ES-I3 (cell line): ENCODE measurements around the gene RANBP3.
A peak's percentile ranks its signal among the peaks of the same experiment; 100 is the strongest.

Source experiments
- H3K36me3 ChIP-seq: 2 replicates; pipeline ENCODE4 v1.6.1; 2013; ENCODE audit warnings: mild to moderate bottlenecking, low read length, control low read depth, moderate library complexity; ENCODE audit not compliant: insufficient read depth
- H3K4me1 ChIP-seq: 2 replicates; pipeline ENCODE4 v1.6.1; 2013; ENCODE audit warnings: mild to moderate bottlenecking, control low read depth, low read length; ENCODE audit not compliant: insufficient read depth
- H3K9ac ChIP-seq: 2 replicates; pipeline ENCODE4 v1.6.1; 2013; ENCODE audit warnings: low read depth, mild to moderate bottlenecking, low read length, moderate library complexity
- H3K9me3 ChIP-seq: 2 replicates; pipeline ENCODE4 v1.6.1; 2013; ENCODE audit warnings: mild to moderate bottlenecking, low read length, moderate library complexity; ENCODE audit not compliant: control insufficient read depth, insufficient read depth

RANBP3 gene

DNA sequence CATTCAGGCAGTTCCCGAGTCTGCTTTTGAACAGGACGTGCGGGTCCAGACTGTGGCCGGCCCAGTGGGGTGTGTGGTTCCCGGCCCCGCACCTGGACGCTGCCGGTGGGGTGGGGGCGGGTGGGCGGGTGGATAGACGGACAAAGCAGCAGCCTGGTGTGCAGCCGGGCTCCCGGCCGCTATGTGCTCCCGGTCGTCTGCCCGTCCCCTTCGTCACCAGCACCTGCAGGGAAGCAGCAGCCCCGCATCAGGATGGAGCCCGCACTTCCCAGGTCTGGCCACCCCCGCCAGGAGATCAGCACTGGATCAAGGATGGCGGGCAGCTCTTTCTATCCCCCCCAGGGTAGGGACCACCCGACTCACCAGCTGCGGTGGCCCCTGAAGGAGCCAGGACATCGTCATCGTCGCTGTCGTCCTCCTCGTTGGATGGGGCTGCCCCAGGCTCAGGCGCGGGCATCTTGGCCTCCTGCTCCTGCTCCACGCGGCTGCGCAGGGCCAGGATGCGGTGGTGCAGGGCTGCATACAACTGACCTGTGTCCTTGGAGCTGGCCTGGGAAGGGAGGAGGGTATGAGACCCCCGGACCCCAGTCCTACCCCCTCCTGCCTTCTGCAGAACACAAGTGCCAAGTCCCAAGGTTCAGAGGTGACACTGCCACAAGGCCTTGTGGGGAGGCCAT lies 60.4 kb downstream of the RANBP3 start:
- no peaks in the 10 kb centered on the region for H3K4me1 ChIP-seq
- no peaks in the 10 kb centered on the region for H3K9me3 ChIP-seq
- peaks cover 9% of the 10 kb centered on the region; the same call in 1 of the 2 replicates for H3K36me3 ChIP-seq
- H3K9ac ChIP-seq: no peak overlapping the region

- no peaks in the 10 kb centered on the region for H3K4me1 ChIP-seq
- H3K9me3 ChIP-seq: no peaks in the 10 kb centered on the region
- no peaks in the 10 kb centered on the region for H3K36me3 ChIP-seq
- H3K9ac ChIP-seq: no peak overlapping the region
Observed at GRCh38 chr19:5916181-5916708, 61.7 kb downstream of the RANBP3 start.

- no peaks in the 10 kb centered on the region for H3K36me3 ChIP-seq
- H3K9ac ChIP-seq: no peak overlapping the region
- no peaks in the 10 kb centered on the region for H3K4me1 ChIP-seq
- H3K9me3 ChIP-seq: no peaks in the 10 kb centered on the region
Observed at GRCh38 chr19:5915782-5916165, 62.2 kb downstream of the RANBP3 start.

- Histone ChIP-seq H3K4me1 (no peaks in the 10 kb centered on the region), H3K9me3 (no peaks in the 10 kb centered on the region), H3K9ac (no peak overlapping the region), H3K36me3 (no peaks in the 10 kb centered on the region)
Observed at GRCh38 chr19:5914946-5915781, 62.8 kb downstream of the RANBP3 start.

DNA sequence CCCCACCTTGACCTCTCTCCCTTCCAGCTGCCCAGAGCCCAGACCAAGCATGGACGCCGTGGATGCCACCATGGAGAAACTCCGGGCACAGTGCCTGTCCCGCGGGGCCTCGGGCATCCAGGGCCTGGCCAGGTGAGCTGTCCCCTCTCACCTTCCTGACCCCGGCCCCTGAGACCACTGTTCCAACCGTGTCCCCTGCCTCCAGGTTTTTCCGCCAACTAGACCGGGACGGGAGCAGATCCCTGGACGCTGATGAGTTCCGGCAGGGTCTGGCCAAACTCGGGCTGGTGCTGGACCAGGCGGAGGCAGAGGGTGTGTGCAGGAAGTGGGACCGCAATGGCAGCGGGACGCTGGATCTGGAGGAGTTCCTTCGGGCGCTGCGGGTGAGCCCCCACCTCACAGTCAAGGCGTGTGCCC lies 63.6 kb downstream of the RANBP3 start:
- Histone ChIP-seq H3K9me3 (no peaks in the 10 kb centered on the region), H3K36me3 (no peaks in the 10 kb centered on the region), H3K4me1 (no peaks in the 10 kb centered on the region), H3K9ac (no peak overlapping the region)

DNA sequence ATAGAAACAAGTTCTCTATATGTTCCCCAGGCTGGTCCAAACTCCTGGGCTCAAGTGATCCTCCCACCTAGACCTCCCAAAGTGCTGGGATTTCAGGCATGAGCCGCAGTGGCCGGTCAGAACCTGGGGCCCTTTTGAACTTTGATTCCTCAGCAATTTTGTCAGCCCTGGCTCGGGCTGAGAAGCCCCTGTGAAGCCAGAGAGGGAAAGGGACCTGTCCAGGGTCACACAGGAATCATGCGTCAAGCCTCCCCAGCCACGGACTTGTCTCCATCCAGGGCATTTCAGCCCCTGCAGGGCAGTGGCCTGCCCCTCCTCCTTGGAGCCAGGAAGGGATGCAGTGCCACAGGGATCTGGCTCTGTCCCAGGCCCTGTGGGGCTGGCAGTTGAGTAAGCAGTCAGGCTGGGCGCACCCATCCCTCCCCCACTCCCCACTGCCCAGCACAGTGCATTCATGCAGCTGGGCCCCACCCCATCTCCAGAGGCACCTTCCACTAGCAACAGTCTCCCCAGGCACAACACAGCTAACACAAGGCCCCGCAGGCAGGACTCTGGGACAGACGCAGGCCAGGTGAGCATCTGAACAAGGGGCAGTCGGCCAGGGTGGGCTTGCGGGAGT lies 64.1 kb downstream of the RANBP3 start, which contains the start of gene CAPS:
Gene CAPS (plus strand): TSS at position 516 of the 619 bp plus-strand sequence. CDS start 153 bp downstream, outside the sequence.
- Histone ChIP-seq H3K36me3 (no peaks in the 10 kb centered on the region), H3K9ac (no peak within 1 kb of the TSS)

GRCh38 chr19:5911366-5911765 lies 66.6 kb downstream of the RANBP3 start:
- no peaks in the 10 kb centered on the region for H3K36me3 ChIP-seq
- no peaks in the 10 kb centered on the region for H3K4me1 ChIP-seq
- no peaks in the 10 kb centered on the region for H3K9me3 ChIP-seq
- no peak overlapping the region for H3K9ac ChIP-seq

More for the DNA sequence above, 64.1 kb downstream of the RANBP3 start, which contains the start of gene CAPS:
- H3K4me1 ChIP-seq: no peaks in the 10 kb centered on the region
- no peaks in the 10 kb centered on the region for H3K9me3 ChIP-seq

DNA sequence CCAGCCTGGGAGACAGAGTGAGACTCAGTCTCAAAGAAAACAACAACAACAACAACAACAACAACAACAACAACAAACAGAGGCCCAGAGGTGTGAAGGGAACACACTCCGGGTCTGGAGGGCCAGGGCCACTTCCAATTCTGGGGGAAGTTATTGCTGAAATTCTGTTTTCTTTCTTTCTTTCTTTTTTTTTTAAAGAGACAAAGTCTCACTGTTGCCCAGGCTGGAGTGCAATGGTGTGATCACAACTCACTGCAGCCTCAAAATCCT lies 67.4 kb downstream of the RANBP3 start:
- H3K9ac ChIP-seq: no peak overlapping the region
- H3K4me1 ChIP-seq: no peaks in the 10 kb centered on the region
- H3K36me3 ChIP-seq: no peaks in the 10 kb centered on the region
- no peaks in the 10 kb centered on the region for H3K9me3 ChIP-seq

DNA sequence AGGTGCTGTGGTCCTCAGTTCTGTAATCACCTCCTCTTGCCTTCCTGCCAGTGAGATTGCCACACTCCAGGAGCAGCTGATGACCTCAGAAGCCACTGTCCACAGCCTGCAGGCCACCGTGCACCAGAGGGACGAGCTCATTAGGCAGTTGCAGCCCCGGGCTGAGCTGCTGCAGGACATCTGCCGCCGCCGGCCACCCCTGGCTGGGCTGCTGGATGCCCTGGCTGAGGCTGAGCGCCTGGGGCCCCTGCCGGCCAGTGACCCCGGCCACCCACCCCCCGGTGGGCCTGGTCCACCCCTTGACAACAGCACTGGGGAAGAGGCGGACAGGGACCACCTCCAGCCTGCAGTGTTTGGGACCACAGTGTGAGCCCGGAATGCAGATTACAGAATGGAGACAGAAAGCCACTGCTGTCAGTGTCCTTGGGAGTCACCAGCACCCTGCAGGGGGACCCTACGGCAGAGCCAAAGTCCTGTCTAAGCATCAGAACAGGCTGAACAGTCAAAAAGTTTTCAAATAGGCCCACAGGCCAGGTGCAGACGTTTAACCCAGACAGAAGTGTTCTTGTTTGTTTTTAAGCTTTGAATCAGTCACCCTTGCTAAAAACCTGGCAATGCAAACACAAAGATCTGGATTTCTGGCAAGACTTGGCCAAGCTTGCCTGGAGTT lies 69.0 kb downstream of the RANBP3 start:
- H3K4me1 ChIP-seq: no peaks in the 10 kb centered on the region
- H3K36me3 ChIP-seq: no peaks in the 10 kb centered on the region
- no peak overlapping the region for H3K9ac ChIP-seq
- no peaks in the 10 kb centered on the region for H3K9me3 ChIP-seq

DNA sequence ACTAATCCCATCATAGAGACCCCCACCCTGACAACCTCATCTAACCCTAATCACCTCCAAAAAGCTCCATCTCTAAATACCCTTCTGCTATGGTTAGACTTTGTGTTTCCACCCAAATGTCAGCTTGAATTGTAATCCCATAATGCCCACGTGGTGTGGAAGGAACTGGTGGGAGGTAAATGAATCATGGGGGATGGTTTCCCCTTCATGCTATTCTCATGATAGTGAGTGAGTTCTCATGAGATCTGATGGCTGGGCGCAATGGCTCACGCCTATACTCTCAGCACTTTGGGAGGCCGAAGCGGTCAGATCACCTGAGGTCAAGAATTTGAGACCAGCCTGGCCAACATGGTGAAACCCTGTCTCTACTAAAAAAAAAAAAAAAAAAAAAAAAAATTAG lies 70.7 kb downstream of the RANBP3 start:
- no peaks in the 10 kb centered on the region for H3K4me1 ChIP-seq
- H3K36me3 ChIP-seq: no peaks in the 10 kb centered on the region
- no peak overlapping the region for H3K9ac ChIP-seq
- no peaks in the 10 kb centered on the region for H3K9me3 ChIP-seq

DNA sequence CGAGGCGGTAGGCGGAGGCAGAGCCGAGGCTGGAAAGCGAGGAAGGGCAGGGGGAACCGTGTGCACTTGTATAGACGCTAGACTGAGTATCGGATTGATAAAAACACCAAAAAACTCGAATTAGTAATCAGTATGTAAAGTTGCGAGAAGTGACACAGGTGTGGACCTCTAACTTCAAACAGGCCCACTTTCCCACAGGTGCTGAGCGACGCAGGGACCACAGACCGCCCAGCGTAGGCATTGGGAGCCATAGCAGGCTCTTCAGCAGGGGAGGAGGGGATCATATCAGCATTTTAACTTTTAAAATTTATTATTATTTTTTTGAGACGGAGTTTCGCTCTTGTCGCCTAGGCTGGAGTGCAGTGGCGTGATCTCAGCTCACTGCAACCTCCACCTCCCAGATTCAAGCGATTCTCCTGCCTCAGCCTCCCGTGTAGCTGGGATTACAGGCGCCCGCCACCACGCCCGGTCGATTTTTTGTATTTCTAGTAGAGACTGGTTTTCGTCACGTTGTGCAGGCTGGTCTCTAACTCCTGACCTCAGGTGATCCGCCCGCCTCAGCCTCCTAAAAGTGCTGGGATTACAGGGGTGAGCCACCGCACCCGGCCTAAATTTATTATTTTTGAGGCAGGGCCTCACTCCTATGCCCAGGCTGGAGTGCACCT lies 72.7 kb downstream of the RANBP3 start:
- H3K36me3 ChIP-seq: no peaks in the 10 kb centered on the region
- peak overlapping the region; percentile 74 for H3K9ac ChIP-seq
- no peaks in the 10 kb centered on the region for H3K4me1 ChIP-seq
- H3K9me3 ChIP-seq: no peaks in the 10 kb centered on the region

- peak within 1 kb of the TSS; percentile 97 for H3K9ac ChIP-seq
- no peaks in the 10 kb centered on the region for H3K36me3 ChIP-seq
- H3K9me3 ChIP-seq: no peaks in the 10 kb centered on the region
- no peaks in the 10 kb centered on the region for H3K4me1 ChIP-seq
Observed at GRCh38 chr19:5904352-5905113, 73.4 kb downstream of the RANBP3 start, which contains the start of gene VMAC. Gene VMAC, plus strand, starts transcription at chr19:5904872. Its CDS starts 19 bp downstream, at chr19:5904891.

GRCh38 chr19:5903624-5904351 lies 74.2 kb downstream of the RANBP3 start, which contains the start of gene NDUFA11:
Gene NDUFA11, minus strand, starts transcription at chr19:5903790. Its CDS starts 82 bp downstream, at chr19:5903708.
- Histone ChIP-seq H3K4me1 (no peaks in the 10 kb centered on the region), H3K9me3 (no peaks in the 10 kb centered on the region), H3K9ac (peak within 1 kb of the TSS; percentile 97), H3K36me3 (no peaks in the 10 kb centered on the region)
